Activated T-cell treated with anti-CD3 and anti-CD28 coated beads, Interleukin-2, amount 50 U/mL, for 72 hours (primary cell): Measurements from ENCODE around the gene TEX53. TPM values are rescaled to one million over a fixed set of nuclear protein-coding genes. Genes with fewer than 3 reads are reported as not detected.

ENCODE experiments used
- ATAC-seq, 2 donors: fragments of 150-1000 bp; cut with Tn5 transposase; replicated peaks in 1 of 2; 2 replicates each; pipeline ENCODE4 v1.10.0; 2021; ENCODE audit warnings: moderate library complexity in 2 of 2, mild to moderate bottlenecking in 1 of 2
- DNase-seq, 2 donors: peaks; one replicate each; pipeline ENCODE4 v3.0.0; 2021 to 2022; ENCODE audit warnings: mixed read lengths in 1 of 2
- H3K27ac Mint-ChIP-seq: one replicate; pipeline ENCODE4 v1.8.0; 2022; ENCODE audit warnings: mild to moderate bottlenecking, moderate library complexity, mixed read lengths
- H3K27me3 Mint-ChIP-seq: one replicate; pipeline ENCODE4 v1.8.0; 2022; ENCODE audit warnings: low read depth, mixed read lengths
- H3K36me3 Mint-ChIP-seq, 2 donors: one replicate each; pipeline ENCODE4 v1.8.0; 2022; ENCODE audit warnings: mixed read lengths in 2 of 2, mild to moderate bottlenecking in 1 of 2; ENCODE audit not compliant: insufficient read depth in 2 of 2
- H3K4me1 Mint-ChIP-seq: one replicate; pipeline ENCODE4 v1.8.0; 2022; ENCODE audit warnings: low read depth, mixed read lengths
- H3K4me3 Mint-ChIP-seq, 2 donors: one replicate each; pipeline ENCODE4 v1.8.0; 2022; ENCODE audit warnings: mild to moderate bottlenecking in 2 of 2, mixed read lengths in 2 of 2, moderate library complexity in 2 of 2
- H3K9me3 Mint-ChIP-seq, 2 donors: one replicate each; pipeline ENCODE4 v1.8.0; 2022; ENCODE audit warnings: mixed read lengths in 2 of 2
- total RNA-seq, 2 donors: library from RNA; stranded (reverse); gene quantifications; one replicate each; pipeline ENCODE4 v1.2.3, GENCODE V29; 2022

TEX53 gene
- total RNA-seq, 2 donors from 2014 or later: not detected

DNA sequence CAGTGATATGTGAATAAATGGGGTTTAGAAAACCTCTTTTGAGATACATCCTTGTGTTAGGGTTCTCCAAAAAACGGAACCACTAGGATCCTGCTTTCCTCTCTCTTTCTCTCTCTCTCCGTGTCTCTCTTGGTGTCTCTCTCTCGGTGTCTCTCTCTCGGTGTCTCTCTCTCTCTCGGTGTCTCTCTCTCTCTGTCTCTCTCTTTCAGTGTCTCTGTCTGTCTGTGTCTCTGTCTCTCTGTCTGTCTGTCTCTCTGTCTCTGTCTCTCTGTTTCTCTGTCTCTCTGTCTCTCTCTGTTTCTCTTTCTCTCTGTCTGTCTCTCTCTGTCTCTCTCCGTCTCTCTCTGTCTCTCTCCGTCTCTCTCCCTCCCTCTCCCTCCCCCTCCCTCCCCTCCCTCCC lies 32.2 kb upstream of the TEX53 start:
- peaks cover 14 to 20% of the 10 kb centered on the region in 2 donors for H3K36me3 Mint-ChIP-seq
- DNase-seq: no peak
- H3K4me1 Mint-ChIP-seq: peaks cover 97% of the 10 kb centered on the region
- no peak for ATAC-seq
- H3K9me3 Mint-ChIP-seq: peaks cover 0 to 4% of the 10 kb centered on the region in 2 donors
- H3K27me3 Mint-ChIP-seq: no peaks in the 10 kb centered on the region
- peak overlapping the region; percentile 93 for H3K27ac Mint-ChIP-seq
- H3K4me3 Mint-ChIP-seq: peak overlapping the region; percentile 76 to 80

- Mint-ChIP-seq H3K9me3 (peaks cover 0 to 4% of the 10 kb centered on the region in 2 donors), H3K36me3 (peaks cover 16 to 26% of the 10 kb centered on the region in 2 donors), H3K4me1 (peaks cover 97% of the 10 kb centered on the region), H3K27me3 (no peaks in the 10 kb centered on the region), H3K4me3 (peak overlapping the region in 1 of 2 donors; percentile 12), H3K27ac (no peak overlapping the region)
- no peak for DNase-seq
- ATAC-seq: no peak
These were observed 31.5 kb upstream of the TEX53 start for GRCh38 chr9:114688909-114689610.

GRCh38 chr9:114688379-114688778 lies 30.8 kb upstream of the TEX53 start:
- H3K4me3 Mint-ChIP-seq: peak overlapping the region; percentile 11 to 27
- DNase-seq (no peak), ATAC-seq (no peak)
- H3K36me3 Mint-ChIP-seq: peaks cover 16 to 26% of the 10 kb centered on the region in 2 donors
- H3K27me3 Mint-ChIP-seq: no peaks in the 10 kb centered on the region
- peaks cover 93% of the 10 kb centered on the region for H3K4me1 Mint-ChIP-seq
- H3K27ac Mint-ChIP-seq: no peak overlapping the region
- peaks cover 0 to 4% of the 10 kb centered on the region in 2 donors for H3K9me3 Mint-ChIP-seq

DNA sequence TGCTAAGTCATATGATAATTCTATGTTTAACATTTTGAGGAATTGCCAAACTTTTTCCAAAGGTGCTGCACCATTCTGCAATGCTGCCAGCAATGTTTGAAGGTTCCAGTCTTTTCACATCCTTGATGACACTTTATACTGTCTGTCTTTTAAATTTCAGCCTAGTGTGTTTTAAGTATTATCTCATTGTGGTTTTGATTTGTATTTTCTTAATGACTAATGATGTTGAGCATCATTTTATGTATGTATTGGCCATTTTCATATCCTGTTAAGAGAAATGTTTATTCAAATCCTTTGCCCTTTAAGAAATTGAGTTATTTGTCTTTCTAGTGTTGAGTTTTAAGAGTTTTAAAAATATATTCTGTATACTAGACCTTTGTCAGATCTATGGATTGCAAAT lies 29.4 kb upstream of the TEX53 start:
- DNase-seq: no peak
- no peak for ATAC-seq
- Mint-ChIP-seq H3K27ac (peak overlapping the region; percentile 89), H3K4me1 (peaks cover 80% of the 10 kb centered on the region), H3K27me3 (no peaks in the 10 kb centered on the region), H3K4me3 (peak overlapping the region; percentile 70 to 72), H3K36me3 (peaks cover 16 to 26% of the 10 kb centered on the region in 2 donors), H3K9me3 (peaks cover 0 to 4% of the 10 kb centered on the region in 2 donors)

DNA sequence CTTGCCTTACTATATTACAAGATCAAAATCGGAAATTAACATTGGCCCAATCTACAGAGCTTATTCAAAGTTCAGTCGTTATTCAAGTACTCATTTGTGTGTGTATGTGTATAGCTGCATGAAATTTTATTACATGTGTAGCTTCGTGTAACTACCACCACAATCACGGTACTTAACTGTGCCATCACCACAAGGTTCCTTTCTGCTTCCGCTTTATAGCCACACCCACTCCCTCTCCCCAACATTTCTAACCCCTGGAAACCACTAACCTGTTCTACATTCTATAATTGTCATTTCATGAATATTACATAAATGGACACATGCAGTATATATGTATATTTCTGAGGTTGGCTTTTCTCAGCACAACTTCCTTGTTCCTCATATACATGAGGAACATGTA lies 28.3 kb upstream of the TEX53 start:
- Mint-ChIP-seq H3K4me1 (peaks cover 79% of the 10 kb centered on the region), H3K36me3 (peaks cover 16 to 26% of the 10 kb centered on the region in 2 donors), H3K27me3 (no peaks in the 10 kb centered on the region), H3K27ac (peak overlapping the region; percentile 47), H3K9me3 (peaks cover 0 to 4% of the 10 kb centered on the region in 2 donors), H3K4me3 (peak overlapping the region; percentile 70 to 72)
- DNase-seq: no peak
- ATAC-seq: no peak

GRCh38 chr9:114684036-114684435 lies 26.4 kb upstream of the TEX53 start:
- DNase-seq (peak in 1 of 2 donors; percentile 54), ATAC-seq (no peak)
- peaks cover 0 to 4% of the 10 kb centered on the region in 2 donors for H3K9me3 Mint-ChIP-seq
- peak overlapping the region; percentile 2 for H3K27ac Mint-ChIP-seq
- no peaks in the 10 kb centered on the region for H3K27me3 Mint-ChIP-seq
- H3K4me1 Mint-ChIP-seq: peaks cover 70% of the 10 kb centered on the region
- H3K4me3 Mint-ChIP-seq: peak overlapping the region; percentile 11 to 70
- peaks cover 10 to 23% of the 10 kb centered on the region in 2 donors for H3K36me3 Mint-ChIP-seq

GRCh38 chr9:114682846-114683245 lies 25.2 kb upstream of the TEX53 start:
- Mint-ChIP-seq H3K36me3 (peaks cover 8 to 20% of the 10 kb centered on the region in 2 donors), H3K27ac (no peak overlapping the region), H3K4me1 (peaks cover 67% of the 10 kb centered on the region), H3K27me3 (no peaks in the 10 kb centered on the region), H3K4me3 (no peak overlapping the region), H3K9me3 (peaks cover 0 to 4% of the 10 kb centered on the region in 2 donors)
- DNase-seq (no peak), ATAC-seq (no peak)

- H3K27ac Mint-ChIP-seq: peak within 1 kb of the TSS; percentile 23
- H3K27me3 Mint-ChIP-seq: no peaks in the 10 kb centered on the region
- peak within 1 kb of the TSS; percentile 45 to 62 for H3K4me3 Mint-ChIP-seq
- peaks cover 63% of the 10 kb centered on the region for H3K4me1 Mint-ChIP-seq
- H3K36me3 Mint-ChIP-seq: peaks cover 4 to 15% of the 10 kb centered on the region in 2 donors
- ATAC-seq (peak; percentile 86 to 89), DNase-seq (peak; percentile 86 to 88)
- H3K9me3 Mint-ChIP-seq: peaks cover 0 to under 1% of the 10 kb centered on the region in 2 donors
These were observed 24.2 kb upstream of the TEX53 start, which contains the start of gene TEX48 for GRCh38 chr9:114681594-114682332. TEX48 (minus strand) TSS chr9:114682192; CDS start chr9:114671723, 10,469 bp downstream.

- H3K36me3 Mint-ChIP-seq: peaks cover 1 to 6% of the 10 kb centered on the region in 2 donors
- H3K4me3 Mint-ChIP-seq: peak overlapping the region in 1 of 2 donors; percentile 34
- H3K27ac Mint-ChIP-seq: peak overlapping the region; percentile 23
- ATAC-seq (peak in 1 of 2 donors; percentile 34), DNase-seq (no peak)
- H3K4me1 Mint-ChIP-seq: peaks cover 55% of the 10 kb centered on the region
- H3K27me3 Mint-ChIP-seq: no peaks in the 10 kb centered on the region
- H3K9me3 Mint-ChIP-seq: no peaks in the 10 kb centered on the region
These were observed 22.8 kb upstream of the TEX53 start for GRCh38 chr9:114680259-114681001.

- Mint-ChIP-seq H3K27me3 (peaks cover 5% of the 10 kb centered on the region), H3K27ac (no peak overlapping the region), H3K4me3 (no peak overlapping the region), H3K36me3 (peaks cover 0 to 6% of the 10 kb centered on the region in 2 donors), H3K9me3 (peaks cover 0 to 3% of the 10 kb centered on the region in 2 donors), H3K4me1 (peaks cover 58% of the 10 kb centered on the region)
- DNase-seq: no peak
- ATAC-seq: no peak
These were observed 21.2 kb upstream of the TEX53 start for GRCh38 chr9:114678795-114679194.

DNA sequence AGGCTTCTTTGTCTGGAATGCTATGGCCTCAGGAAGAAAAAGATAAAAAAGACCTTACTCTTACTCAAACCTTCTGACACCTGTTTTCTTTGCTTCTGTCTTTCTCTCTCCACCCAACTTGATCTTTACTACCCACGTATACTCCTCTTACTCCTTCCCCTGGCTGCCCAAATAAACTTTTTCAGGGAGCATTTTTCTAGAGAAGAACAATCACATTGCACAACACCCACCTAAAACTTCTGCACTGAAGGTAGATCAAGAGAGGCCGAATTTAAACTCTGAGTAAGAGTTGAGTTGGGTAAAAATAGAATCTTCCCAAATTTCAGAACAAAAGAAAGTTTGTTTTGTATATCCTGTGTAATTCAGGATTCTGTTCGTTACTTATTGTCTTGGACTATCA lies 20.5 kb upstream of the TEX53 start:
- H3K36me3 Mint-ChIP-seq: peaks cover 0 to 6% of the 10 kb centered on the region in 2 donors
- no peak overlapping the region for H3K27ac Mint-ChIP-seq
- H3K9me3 Mint-ChIP-seq: peaks cover 0 to 3% of the 10 kb centered on the region in 2 donors
- H3K4me3 Mint-ChIP-seq: no peak overlapping the region
- ATAC-seq: no peak
- no peak for DNase-seq
- H3K4me1 Mint-ChIP-seq: peaks cover 57% of the 10 kb centered on the region
- peaks cover 10% of the 10 kb centered on the region for H3K27me3 Mint-ChIP-seq

DNA sequence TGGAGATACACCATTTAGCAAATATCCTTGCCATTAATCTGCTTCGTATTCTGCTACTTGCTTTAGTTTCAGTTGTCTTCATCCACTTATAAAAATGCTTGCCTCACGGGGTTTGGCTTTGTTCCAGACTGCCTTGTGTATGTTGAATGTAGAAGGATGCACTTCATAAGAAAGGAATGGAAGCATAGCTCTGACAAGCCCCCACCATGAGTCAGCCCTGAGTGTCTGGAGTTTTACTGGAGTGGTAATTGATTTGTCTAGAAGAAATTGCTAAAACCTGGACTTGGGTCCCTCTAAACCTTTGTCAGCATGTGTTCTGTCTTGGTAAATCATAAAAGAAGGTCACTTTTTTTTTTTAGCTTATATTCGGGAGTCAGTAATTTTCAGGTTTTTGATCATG lies 19.8 kb upstream of the TEX53 start:
- peaks cover 57% of the 10 kb centered on the region for H3K4me1 Mint-ChIP-seq
- peak in 1 of 2 donors; percentile 24 for DNase-seq
- peaks cover 1 to 6% of the 10 kb centered on the region in 2 donors for H3K36me3 Mint-ChIP-seq
- no peak overlapping the region for H3K4me3 Mint-ChIP-seq
- peaks cover 0 to 3% of the 10 kb centered on the region in 2 donors for H3K9me3 Mint-ChIP-seq
- no peak for ATAC-seq
- H3K27me3 Mint-ChIP-seq: peaks cover 10% of the 10 kb centered on the region
- no peak overlapping the region for H3K27ac Mint-ChIP-seq
